CD4-positive, alpha-beta T cell treated with Interleukin-15 for 1 hour (primary cell): ENCODE results near the gene RILPL1.
"Not testable (repeated sequence)": the region's sequence is repeated elsewhere in the genome, so short reads cannot be mapped to it uniquely, and the experiment has no call there.

Experiments
- DNase-seq: peaks from one replicate; pipeline ENCODE4 v3.0.0-alpha.2; 2020

The RILPL1 gene

GRCh38 chr12:123491481-123491880 lies 42.0 kb downstream of the RILPL1 start:
- DNase-seq: no peak

- DNase-seq: no peak
These were observed 42.5 kb downstream of the RILPL1 start for GRCh38 chr12:123491056-123491455.

GRCh38 chr12:123490089-123490488 lies 43.4 kb downstream of the RILPL1 start:
- no peak for DNase-seq

GRCh38 chr12:123489580-123489979 lies 43.9 kb downstream of the RILPL1 start:
- no peak for DNase-seq

GRCh38 chr12:123488539-123489230 lies 44.8 kb downstream of the RILPL1 start:
- no peak for DNase-seq

- no peak for DNase-seq
These were observed 46.1 kb downstream of the RILPL1 start for GRCh38 chr12:123487428-123487827.

- DNase-seq: no peak
These were observed 47.8 kb downstream of the RILPL1 start for GRCh38 chr12:123485756-123486155.

GRCh38 chr12:123483602-123484248 lies 49.8 kb downstream of the RILPL1 start:
- no peak for DNase-seq

- no peak for DNase-seq
These were observed 50.6 kb downstream of the RILPL1 start for GRCh38 chr12:123482876-123483275.

GRCh38 chr12:123481251-123481650 lies 52.3 kb downstream of the RILPL1 start:
- not testable (repeated sequence) for DNase-seq

- no peak for DNase-seq
These were observed 53.9 kb downstream of the RILPL1 start for GRCh38 chr12:123479442-123480180.

- DNase-seq: no peak
These were observed 54.8 kb downstream of the RILPL1 start for GRCh38 chr12:123478762-123479161.

- DNase-seq: no peak
These were observed 55.5 kb downstream of the RILPL1 start for GRCh38 chr12:123478069-123478468.

- DNase-seq: no peak
These were observed 58.2 kb downstream of the RILPL1 start for GRCh38 chr12:123475246-123475703.

GRCh38 chr12:123474485-123475245 lies 58.9 kb downstream of the RILPL1 start:
- no peak for DNase-seq

- no peak for DNase-seq
These were observed 61.1 kb downstream of the RILPL1 start for GRCh38 chr12:123472438-123472849.

GRCh38 chr12:123471374-123472068 lies 62.0 kb downstream of the RILPL1 start:
- DNase-seq: no peak

- no peak for DNase-seq
These were observed 63.5 kb downstream of the RILPL1 start for GRCh38 chr12:123469978-123470377.

- DNase-seq: no peak
These were observed 64.7 kb downstream of the RILPL1 start for GRCh38 chr12:123468786-123469185.

- DNase-seq: no peak
These were observed 68.4 kb downstream of the RILPL1 start for GRCh38 chr12:123465084-123465483.

GRCh38 chr12:123463174-123463573 lies 70.3 kb downstream of the RILPL1 start:
- not testable (repeated sequence) for DNase-seq
